NCI-H345 treated with DMSO at 0.1 percent for 48 hours (cell line): ENCODE data around the gene PTPN6.

Experiments
- DNase-seq: peaks from one replicate; lab custom pipeline; 2025; ENCODE audit not compliant: unreplicated experiment; lab: John Stamatoyannopoulos, UW

The PTPN6 gene

GRCh38 chr12:7001921-7002591 lies 50.9 kb downstream of the PTPN6 start:
- DNase-seq = no peak

- DNase-seq = no peak
Measured at GRCh38 chr12:7004287-7004803, 53.2 kb downstream of the PTPN6 start.

- DNase-seq = no peak
Measured at GRCh38 chr12:7004840-7005239, 53.7 kb downstream of the PTPN6 start.

GRCh38 chr12:7005311-7005710 lies 54.2 kb downstream of the PTPN6 start:
- DNase-seq = no peak

- no peak for DNase-seq
Measured at GRCh38 chr12:7006639-7007038, 55.5 kb downstream of the PTPN6 start.

- DNase-seq = no peak
Measured at GRCh38 chr12:7008864-7009263, 57.7 kb downstream of the PTPN6 start.

GRCh38 chr12:7009512-7009911 lies 58.4 kb downstream of the PTPN6 start:
- DNase-seq = no peak
